Measurements from ENCODE around the gene TMC1. TPM values are rescaled to one million over a fixed set of nuclear protein-coding genes. Genes with fewer than 3 reads are reported as not detected.

TMC1 gene
- total RNA-seq, 1 experiment from 2014 or later = 0.36 TPM

DNA sequence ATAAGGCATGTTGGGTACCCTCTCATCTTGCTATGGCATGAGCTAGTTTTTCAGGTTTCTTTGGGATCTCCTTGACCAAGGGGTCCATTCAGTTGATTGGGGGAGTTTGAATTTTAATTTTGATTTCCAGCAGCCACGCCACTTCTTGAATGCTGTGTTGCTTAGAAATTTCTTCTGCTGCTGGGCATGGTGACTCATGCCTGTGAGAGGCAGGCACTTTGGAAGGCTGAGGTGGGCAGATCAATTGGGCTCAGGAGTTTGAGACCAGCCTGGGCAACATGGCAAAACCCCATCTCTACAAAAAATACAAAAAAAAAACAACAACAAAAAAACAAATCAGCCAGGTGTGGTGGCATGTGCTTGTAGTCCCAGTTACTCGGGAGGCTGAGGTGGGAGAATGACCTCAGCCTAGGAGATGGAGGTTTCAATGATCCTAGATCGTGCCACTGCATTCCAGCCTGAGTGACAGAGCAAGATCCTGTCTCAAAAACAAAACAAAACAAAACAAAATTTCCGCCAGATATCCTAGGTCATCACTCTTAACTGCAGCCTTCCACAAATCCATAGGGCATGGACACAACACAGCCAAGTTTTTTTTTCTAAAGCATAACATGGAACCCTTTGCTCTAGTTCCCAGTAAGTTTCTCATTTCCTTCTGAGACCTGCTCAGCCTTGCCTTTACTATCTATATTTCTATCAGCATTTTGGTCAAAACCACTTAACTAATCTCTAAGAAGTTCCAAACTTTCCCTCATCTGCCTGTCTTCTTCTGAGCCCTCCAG, 17.7 kb downstream of the TMC1 start:
- in situ Hi-C loops (cut with HindIII; ENCODE audit: low pct_unique_long_range_greater_than_20kb, low sequenced_read_pairs) = no loop called here
- TF ChIP-seq CTCF (IDR thresholded peaks at IDR 0.05) (no peak), POLR2AphosphoS5 (IDR thresholded peaks at IDR 0.05; ENCODE audit: low read depth, low read length) (no peak), SIN3A (IDR thresholded peaks at IDR 0.05; ENCODE audit: borderline replicate concordance, insufficient read depth, low read depth, low read length) (no peak), TCF7L2 (IDR thresholded peaks at IDR 0.05; ENCODE audit: low read depth, low read length) (no peak)
- TF ChIP-seq, protein P1, sequence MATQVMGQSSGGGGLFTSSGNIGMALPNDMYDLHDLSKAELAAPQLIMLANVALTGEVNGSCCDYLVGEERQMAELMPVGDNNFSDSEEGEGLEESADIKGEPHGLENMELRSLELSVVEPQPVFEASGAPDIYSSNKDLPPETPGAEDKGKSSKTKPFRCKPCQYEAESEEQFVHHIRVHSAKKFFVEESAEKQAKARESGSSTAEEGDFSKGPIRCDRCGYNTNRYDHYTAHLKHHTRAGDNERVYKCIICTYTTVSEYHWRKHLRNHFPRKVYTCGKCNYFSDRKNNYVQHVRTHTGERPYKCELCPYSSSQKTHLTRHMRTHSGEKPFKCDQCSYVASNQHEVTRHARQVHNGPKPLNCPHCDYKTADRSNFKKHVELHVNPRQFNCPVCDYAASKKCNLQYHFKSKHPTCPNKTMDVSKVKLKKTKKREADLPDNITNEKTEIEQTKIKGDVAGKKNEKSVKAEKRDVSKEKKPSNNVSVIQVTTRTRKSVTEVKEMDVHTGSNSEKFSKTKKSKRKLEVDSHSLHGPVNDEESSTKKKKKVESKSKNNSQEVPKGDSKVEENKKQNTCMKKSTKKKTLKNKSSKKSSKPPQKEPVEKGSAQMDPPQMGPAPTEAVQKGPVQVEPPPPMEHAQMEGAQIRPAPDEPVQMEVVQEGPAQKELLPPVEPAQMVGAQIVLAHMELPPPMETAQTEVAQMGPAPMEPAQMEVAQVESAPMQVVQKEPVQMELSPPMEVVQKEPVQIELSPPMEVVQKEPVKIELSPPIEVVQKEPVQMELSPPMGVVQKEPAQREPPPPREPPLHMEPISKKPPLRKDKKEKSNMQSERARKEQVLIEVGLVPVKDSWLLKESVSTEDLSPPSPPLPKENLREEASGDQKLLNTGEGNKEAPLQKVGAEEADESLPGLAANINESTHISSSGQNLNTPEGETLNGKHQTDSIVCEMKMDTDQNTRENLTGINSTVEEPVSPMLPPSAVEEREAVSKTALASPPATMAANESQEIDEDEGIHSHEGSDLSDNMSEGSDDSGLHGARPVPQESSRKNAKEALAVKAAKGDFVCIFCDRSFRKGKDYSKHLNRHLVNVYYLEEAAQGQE (IDR thresholded peaks at IDR 0.05; ENCODE audit: insufficient read depth in 1 of 2, low read depth in 2 of 2, low read length in 1 of 2) = no peak
- BruUV-seq (replicated peaks) = no TSS peak
- ChIA-PET POLR2A (interaction anchor here (0.5 kb wide), 1 partner anchor 14 kb away, joined by 3 read pairs; no protein-coding TSS in a partner anchor), CTCF (no interaction called here)
- DNase-seq (ENCODE audit: low read depth, low spot score) (no peak), ATAC-seq (no peak)
- Histone ChIP-seq H3K4me1 (ENCODE audit: control insufficient read depth, insufficient read depth, low read length) (no peaks in the 10 kb centered on the region; the same call in 1 of the 2 replicates), H3K27ac (ENCODE audit: low read length) (peak overlapping the region; percentile 68; the same call in 1 of the 2 replicates), H3K36me3 (ENCODE audit: control insufficient read depth, insufficient read depth, low read length) (no peaks in the 10 kb centered on the region), H3K4me3 (ENCODE audit: low read depth in 2 of 2, low read length in 2 of 2) (no peak overlapping the region), H3K27me3 (ENCODE audit: control insufficient read depth, insufficient read depth, low read length) (no peaks in the 10 kb centered on the region), H3K9me3 (ENCODE audit: control insufficient read depth, insufficient read depth, low read depth, low read length) (no peaks in the 10 kb centered on the region)
- intact Hi-C loops (cut with micrococcal nuclease; ENCODE audit: unreplicated experiment) = no loop called here

DNA sequence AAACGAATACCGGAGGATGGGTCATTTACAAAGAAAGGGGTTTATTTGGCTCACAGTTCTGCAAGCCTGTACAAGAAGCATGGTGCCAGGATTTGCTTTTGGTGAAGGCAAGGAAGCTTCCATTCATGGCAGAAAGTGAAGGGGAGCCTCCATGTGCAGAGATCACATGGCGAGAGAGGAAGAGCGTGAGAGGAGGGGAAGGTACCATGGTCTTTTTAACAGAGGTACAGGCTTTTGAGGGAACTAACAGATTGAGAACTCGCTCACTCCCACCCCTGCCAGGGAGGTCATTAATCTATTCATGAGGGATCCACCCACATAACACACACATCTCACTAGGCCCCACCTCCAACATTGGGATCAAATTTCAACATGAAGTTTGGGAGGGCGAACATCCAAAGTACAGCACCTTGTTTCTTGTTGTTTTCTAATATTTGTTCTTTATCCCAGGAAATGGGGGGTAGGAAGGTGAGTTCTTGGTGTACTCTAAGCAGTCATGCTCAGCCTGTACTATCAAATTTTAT, 18.5 kb downstream of the TMC1 start:
- no peak overlapping the region for H3K4me3 ChIP-seq (ENCODE audit: low read depth in 2 of 2, low read length in 2 of 2)
- DNase-seq (ENCODE audit: low read depth, low spot score) = no peak
- peak overlapping the region; percentile 68; the same call in 1 of the 2 replicates for H3K27ac ChIP-seq (ENCODE audit: low read length)
- intact Hi-C loops (cut with micrococcal nuclease; ENCODE audit: unreplicated experiment) (no loop called here), in situ Hi-C loops (cut with HindIII; ENCODE audit: low pct_unique_long_range_greater_than_20kb, low sequenced_read_pairs) (no loop called here)
- no peak for ATAC-seq
- no peaks in the 10 kb centered on the region; the same call in 1 of the 2 replicates for H3K4me1 ChIP-seq (ENCODE audit: control insufficient read depth, insufficient read depth, low read length)
- H3K36me3 ChIP-seq (ENCODE audit: control insufficient read depth, insufficient read depth, low read length) = no peaks in the 10 kb centered on the region
- ChIA-PET POLR2A (no interaction called here), CTCF (no interaction called here)
- TF ChIP-seq, protein P1 (IDR thresholded peaks at IDR 0.05; ENCODE audit: insufficient read depth in 1 of 2, low read depth in 2 of 2, low read length in 1 of 2) = no peak
- no TSS peak for BruUV-seq (replicated peaks)
- H3K27me3 ChIP-seq (ENCODE audit: control insufficient read depth, insufficient read depth, low read length) = no peaks in the 10 kb centered on the region
- H3K9me3 ChIP-seq (ENCODE audit: control insufficient read depth, insufficient read depth, low read depth, low read length) = no peaks in the 10 kb centered on the region

Data from Panc1 (cell line).